Stimulated activated CD4-positive, alpha-beta T cell treated with anti-CD3 and anti-CD28 coated beads, Interleukin-15, amount 100 ng/mL, for 24 hours (primary cell): ENCODE data around the gene TMPRSS3.
"Not testable (repeated sequence)": the region's sequence is repeated elsewhere in the genome, so short reads cannot be mapped to it uniquely, and the experiment has no call there.

Source experiments
- DNase-seq: peaks from one replicate; pipeline ENCODE4 v3.0.0-alpha.2; 2020

Gene TMPRSS3

DNA sequence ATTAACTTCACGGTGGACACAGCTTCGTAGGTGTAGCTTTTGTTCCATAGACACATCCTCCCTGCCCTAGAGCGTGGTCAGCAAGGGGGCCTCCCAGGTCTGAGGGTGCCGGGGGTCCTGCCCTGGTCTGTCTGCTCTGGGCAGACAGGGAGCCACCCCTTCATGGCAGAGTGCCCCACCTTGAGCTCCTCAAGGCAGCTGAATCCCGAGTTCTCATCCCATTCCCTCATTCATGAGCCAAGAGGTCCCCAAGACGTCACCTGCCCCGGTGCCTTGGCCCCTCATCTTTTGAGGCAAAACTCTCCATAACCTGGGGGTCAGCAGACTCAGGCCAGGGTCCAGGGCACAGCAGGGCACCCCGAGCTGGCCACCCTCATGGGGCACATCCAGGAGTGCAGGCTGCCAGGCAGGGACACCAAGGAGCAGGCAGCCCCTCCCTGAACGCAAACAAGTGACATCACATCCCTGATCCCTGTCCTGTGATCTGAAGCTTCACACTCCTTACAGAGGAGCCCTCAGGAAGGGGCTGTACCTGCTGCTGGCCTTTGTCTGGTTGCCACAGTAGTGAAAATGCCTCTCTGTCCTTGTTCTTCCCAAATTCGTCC, 31.1 kb upstream of the TMPRSS3 start:
- no peak for DNase-seq

DNA sequence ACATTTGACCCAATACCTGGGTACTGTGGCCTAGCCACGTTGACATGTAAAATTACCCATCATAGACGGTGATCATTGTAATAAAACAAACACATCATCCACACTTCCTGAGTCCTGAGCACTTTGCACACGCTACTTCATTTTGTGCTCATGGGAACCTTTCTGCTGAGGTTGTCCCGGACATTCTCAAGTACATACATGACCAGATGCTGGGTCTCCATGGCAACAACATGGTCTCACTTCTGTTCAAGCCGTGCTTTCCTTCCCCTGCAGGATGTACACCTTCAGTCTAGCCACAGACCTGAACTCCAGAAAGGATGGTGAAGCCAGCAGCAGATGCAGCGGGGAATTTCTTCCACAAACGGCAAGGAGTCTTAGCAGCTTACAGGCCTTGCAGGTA, 30.6 kb upstream of the TMPRSS3 start:
- DNase-seq: no peak

DNA sequence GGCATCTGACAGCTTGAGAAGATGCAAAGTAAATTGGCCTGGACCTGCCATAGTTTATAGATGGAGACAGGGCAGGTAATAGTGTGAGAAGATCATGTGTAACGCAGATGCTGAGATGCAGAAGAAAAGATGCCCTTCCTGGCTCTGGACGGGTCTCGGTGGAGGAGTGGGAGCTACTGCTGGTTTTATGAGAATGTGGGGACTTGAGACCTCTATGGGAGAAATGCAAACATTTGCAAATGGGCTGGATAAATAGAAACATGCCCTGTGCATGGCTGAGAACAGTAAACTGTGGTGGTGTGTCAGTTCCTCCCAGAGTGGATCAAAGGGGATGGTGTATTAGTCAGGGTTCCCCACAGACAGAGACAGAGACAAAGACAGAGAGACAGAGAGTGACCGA, 29.7 kb upstream of the TMPRSS3 start:
- peak; percentile 48 for DNase-seq

DNA sequence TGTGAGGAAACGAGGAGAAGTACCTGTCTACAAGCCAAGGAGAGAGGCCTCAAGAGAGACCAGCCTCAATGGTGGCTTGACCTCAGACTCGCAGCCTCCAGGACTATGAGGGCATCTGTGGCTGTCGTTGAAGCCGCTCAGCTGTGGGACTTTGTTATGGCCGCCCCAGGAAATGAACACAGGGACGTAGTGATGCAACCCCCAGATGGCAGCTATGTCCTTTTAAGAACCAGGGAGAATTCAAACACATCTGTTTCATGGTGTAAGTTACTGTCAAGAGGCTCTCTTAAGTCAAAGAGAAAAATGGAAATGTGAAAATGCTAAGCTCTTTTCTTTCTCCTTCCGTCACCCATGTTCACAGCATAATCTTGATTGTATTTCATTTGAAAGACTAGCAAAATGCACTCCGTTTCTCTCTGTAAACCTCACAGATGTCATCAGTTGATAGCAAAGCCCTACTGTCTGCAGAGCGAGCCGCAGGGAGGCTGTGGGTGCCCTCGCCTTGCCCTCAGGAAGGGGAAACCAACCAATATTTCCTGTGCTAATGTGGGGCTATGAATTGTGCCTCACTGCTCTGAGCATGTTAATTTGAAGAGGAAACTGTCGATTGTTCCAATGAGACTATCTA, 29.2 kb upstream of the TMPRSS3 start:
- DNase-seq: peak; percentile 76

DNA sequence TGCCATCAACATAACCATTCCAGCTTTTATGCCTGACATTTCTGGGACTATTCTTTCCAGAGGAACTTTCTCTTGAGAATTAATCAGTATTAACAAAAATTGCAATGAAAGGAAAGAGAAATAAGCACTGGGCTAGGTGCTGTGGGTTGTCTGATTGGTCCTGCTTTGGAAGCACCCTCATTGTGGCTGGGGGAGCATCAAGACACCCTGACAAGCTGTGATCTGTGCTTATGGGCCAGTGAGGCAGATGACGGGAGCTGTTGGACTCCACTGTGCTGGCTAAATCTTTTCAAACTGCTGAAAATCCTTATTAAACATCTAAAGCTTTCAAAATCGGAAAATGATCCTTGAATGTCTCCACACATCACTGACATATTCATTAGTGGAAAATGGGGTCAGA, 27.8 kb upstream of the TMPRSS3 start:
- DNase-seq: no peak

DNA sequence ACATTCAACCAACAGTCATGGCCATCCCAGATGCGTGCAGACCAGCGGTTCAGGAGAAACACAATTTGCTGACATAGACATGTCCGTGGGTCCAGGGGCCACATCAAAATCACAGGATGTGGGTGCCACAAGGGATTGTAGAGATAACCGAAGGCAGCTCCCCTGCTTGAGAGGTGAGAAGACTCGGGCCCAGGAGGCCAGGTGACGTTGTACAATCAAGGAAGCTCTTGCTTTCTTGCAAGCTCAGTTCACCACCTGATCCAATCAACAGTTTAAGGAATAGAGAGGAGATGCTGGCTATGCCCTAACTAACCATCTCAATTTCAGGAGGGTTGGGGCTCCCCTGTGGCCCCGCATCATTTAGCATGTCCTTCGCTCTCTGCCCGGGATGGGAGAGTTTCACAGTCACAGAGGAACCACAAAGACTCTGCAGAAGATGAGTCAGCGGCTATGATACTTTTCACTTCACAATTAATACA, 27.4 kb upstream of the TMPRSS3 start:
- peak; percentile 73 for DNase-seq

DNA sequence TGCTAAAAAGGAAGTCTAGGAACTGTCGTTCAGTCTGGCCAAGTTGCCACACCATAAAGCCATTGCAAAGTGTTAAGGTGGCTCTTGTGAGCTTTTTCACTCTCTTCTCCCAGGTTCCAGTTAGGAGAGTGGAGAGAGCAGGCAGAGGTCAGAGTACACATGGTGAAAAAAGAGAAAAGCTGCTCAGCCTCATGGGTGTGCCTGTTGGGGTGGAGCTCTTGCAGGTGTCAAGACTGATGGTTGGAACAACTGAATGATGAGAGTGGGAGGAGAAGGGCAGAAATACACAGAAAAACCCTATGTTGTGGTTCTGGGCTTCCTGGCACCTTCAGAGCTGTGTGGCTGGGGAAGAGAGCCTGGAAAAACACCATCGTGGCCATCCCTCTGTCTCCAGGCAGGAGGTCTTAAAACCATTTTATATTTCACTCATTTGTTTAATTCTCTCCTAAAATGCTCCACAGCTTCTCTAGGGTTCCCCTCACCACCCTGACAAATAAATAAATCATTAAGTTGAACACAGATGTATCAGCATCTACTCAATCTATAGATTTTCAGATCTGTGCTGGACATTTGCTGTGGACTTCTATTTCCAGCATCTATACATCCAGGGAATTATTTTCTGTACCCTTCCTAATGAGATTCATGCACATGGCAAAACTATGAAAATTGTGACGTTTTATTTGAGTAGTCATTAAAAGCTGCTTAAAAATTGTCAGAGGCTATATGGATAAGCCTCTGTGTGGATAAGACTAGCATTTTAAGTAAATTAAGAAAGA, 25.4 kb upstream of the TMPRSS3 start:
- DNase-seq: peak; percentile 63

DNA sequence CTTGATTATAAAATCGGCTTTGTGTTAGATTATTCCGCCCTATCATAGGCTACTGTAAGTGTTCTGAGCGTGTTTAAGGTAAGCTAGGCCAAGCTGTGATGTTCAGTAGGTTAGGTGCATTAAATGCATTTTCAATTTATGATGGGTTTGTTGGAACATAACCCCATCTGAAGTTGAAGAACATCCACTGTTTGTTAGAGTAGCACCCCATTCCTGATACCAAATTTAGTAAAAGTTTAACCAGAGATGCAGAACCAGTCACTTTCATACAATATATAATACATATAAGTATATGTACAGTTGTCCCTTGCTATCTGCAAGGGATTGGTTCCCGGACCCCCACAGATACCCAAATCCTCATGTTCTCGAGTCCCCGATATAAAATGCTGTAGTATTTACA, 24.0 kb upstream of the TMPRSS3 start:
- no peak for DNase-seq

DNA sequence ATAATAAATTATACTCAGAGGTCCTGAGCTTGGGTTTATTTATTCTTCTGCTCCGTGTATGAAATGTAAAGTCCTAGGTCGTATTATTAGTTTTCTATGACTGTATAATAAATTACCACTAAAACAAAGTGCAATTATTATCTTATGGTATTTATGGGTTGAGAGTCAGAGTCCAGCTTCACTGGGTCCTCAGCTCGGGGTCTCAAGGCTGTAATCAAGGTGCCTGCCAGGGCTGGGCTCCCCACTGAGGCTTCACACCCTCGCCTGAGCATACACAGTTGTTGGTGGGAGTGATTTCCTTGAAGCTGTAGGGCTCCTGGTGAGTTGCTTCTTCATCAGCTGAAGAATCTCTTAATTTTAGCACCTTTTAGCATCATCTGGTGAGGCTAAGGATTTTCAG, 23.0 kb upstream of the TMPRSS3 start:
- DNase-seq: no peak

DNA sequence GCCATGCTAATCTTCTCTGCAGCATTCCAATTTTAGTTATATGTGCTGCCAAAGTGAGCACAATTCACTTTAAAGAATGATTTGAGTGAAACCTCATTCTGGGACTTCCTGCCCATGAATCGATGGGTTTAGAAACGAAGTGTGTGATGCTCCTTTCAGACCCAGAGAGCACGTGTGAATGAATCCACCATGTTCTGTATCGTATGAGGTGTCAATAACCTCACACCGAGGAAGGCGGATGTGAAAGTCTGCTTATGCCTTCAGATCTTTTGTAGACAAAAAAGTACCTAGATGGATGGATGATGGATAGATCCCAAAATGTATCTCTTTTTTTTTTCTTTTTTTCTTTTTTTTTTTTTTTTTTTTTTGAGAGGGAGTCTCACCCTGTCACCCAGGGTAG, 21.7 kb upstream of the TMPRSS3 start:
- peak; percentile 59 for DNase-seq

DNA sequence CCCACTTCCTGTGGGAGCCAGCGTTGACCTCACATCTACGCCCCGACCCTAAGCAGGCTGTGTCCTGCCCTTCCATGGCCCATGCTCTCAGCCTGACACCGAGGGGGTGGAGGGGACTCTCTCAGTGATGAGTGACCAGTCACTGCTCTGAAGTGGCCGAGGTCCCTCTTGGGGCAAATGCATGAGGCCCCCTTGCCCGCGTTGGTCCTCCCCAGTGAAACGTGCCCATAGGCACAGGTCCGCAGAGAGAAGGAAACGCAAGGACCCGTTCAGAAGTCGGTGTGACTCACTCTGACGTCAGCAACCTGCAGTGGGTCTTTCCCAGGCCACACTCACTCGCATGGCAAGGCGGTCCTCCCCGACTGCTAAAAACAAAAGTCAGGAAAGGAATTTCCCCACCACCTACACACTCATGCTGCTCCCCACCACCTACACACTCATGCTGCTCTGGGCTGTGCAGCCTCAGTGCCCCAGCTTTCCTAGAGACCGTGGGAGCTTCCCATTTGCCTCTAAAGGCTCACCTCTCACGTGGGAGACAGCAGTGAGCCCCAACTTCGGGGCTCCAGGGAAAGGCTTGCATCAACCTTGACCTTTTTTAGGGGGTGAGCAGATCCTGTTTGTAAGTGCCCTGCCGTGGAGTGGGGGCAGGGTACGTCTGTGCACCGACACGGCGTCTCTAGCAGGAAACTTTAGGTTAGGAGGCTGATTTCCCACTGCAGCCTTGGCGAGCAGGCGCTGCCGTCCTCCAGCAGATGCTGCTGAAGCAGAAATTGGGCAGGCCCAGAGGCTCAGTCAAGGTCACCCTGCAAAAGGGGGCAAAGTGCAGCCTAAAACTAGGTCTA, 19.3 kb upstream of the TMPRSS3 start:
- peak; percentile 98 for DNase-seq

DNA sequence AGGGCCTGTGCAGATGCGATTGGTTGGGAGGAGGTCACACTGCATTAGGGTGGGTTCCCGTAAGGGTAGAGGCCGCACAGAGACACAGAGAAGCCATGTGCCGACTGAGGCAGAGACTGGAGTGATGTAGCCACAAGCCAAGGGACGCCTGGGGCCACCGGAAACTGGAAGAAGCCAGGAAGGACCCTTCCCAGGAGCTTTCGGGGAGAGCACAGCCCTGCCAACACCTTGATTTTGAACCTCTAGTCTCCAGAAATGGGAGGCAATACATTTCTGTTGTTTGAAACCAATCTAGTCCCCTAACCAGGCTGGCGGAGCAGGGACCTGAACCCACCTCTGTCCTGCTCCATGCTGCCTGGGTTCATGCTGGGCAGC, 18.7 kb upstream of the TMPRSS3 start:
- no peak for DNase-seq

DNA sequence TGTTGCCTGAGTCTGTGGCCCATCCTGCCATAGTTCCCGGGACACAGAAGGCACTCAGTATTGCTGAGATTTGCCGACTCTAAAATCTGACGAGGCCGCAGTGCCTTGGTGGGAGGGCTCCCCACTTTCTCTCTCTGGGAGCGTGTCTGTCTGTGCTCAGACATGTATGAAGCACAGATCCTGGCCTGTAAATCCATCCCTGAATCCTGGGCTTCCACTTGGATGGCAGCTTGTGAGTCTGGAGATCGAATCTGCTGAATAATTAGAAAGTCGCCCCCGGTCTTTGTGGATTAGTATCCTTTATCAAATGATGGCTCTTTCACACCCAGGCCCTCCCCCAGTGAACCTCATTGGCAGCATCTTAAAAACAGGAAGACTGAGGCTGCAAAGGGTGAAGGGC, 18.2 kb upstream of the TMPRSS3 start:
- DNase-seq: no peak

DNA sequence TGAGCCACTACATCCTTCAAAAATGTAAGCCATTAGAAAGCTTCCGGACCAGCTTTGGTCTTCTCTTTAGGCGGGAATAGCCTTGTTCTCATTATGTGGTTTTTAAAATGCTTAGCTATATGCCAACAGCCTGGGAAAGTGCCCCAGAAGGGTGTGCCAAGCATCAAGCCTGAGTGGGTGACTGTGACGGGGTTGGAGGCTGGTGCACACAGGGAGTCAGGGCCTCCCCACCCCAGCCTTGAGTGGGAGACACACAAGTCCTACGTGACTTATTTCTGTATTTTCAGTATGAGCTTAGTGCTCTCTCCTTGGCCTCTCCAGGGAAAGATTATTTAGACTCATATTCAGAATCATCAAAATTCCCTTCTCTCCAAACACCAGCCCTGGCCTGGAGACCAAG, 17.6 kb upstream of the TMPRSS3 start:
- peak; percentile 69 for DNase-seq

DNA sequence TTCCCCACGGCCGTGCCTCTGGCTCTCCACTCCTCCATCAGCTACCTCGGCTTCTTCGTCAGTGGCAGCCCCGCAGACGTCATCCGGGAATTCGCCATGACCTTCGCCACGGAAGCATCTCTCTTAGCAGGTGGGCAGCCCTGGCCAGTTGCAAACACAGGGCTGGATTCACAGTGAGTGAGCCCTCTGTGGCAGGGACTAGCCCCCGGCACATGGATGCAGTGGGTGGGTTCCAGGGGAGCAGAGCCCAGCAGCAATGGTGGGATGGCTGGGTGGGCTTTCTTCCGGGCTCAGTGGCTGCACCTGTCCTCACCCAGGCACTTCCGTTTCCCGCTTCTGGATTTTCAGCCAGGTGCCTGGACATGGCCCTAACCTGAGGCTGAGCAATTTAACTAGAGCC, 17.2 kb upstream of the TMPRSS3 start:
- DNase-seq: no peak

DNA sequence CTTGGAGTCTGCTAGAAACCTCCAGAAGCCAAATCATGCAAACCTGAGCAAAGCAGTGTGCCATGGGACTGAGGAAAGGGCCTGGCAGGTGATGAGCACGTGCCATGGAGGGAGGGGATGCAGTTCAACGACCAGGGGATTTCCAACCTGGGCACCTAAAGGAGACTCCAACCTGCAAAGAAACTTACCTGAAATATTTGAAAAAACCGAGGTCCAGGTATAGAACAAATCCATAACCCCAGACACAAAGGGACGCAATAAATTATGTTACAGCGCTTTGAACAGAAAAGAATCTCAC, 16.7 kb upstream of the TMPRSS3 start:
- no peak for DNase-seq

DNA sequence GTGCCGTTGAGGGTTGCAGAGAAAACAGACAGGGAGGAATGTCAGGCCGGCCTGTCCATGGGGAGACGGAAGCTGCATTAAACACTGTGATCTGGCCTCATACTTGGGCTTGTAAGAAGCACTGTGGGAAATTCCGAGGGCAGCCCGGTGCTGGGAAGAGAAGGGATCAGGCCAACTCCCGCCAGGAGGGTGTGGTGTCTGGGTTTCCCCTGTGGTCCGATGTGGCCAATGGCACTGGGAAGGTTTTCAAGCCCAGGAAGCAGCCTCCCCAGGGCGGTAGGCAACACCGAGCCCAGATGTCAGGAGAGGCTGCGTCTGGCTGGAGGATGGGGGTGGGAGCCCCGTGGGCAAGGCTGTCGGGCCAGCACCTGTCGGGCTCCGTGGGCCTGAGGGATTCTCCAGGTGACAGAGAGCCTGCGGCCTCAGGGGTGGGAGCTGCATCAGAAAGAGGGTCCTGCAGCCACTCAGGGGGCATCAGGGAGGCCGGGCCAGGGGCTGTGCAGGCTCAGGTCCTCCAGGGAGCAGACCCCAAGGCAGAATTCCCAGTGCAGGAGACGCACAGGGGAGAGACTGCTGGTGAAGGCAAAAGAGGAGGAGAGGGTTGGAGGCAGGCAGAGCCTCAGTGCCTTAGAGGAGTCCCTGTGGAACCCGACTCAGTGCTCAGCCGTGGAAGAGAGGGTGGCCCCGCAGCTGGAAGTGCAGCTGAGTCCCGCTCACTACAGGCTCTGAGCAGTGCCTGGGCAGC, 16.2 kb upstream of the TMPRSS3 start:
- no peak for DNase-seq

DNA sequence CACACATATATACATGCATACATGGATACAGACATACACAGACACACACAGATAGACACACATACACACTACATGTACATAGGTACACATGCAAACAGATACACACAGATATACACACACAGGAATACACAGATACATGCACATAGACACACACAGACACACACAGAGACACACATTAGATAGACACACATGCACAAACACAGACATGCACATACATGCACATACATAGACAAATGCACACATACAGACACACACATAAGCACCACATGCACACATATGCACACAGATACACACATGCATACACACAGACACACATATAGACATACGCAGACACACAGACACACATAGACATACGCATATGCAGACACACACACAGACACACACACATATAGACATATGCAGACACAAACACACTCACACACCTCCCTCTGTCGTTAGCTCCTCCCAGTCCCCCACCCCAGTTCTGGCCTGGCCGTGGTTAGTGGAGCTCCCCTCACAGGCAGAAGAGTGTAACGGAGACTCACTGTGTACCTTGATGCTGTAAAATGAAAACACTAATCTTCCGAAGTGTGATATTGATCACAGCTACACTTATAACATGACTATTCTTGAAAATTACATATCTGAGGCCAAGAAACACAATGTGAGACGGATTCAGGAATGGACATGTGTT, 15.5 kb upstream of the TMPRSS3 start:
- DNase-seq: peak; percentile 54

DNA sequence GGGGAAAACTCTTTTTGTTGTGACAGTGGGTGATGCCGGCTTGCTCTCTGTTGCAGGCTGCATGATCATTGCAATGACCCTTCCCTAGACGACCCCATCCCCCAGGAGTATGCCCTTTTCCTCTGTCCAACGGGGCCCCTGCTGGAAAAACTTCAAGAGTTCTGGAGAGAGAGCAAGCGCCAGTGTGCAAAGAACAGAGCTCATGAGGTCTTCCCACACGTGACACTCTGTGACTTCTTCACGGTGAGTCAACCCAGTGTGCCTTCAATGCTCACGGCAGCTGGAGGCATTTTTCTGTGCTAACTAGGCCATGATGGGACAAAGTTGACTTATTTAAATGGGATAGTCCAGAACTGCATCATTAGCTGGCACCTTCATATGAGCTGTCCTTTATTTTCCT, 13.5 kb upstream of the TMPRSS3 start:
- no peak for DNase-seq

DNA sequence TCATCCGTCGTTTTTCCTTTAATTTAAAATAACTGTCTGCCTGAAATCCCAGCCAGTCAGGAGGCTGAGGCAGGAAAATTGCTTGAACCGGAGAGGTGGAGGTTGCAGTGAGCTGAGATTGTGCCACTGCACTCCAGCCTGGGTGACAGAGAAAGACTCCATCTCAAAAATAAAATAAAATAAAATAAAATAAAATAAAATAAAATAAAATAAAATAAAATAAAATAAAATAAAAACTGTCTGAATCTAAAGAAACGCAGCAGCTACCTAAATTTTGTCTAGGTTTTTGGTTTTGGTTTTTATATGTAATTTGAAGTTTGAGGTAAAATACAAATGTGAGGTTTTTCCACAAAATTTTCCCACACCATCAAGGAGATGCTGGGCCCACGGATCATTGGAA, 12.9 kb upstream of the TMPRSS3 start:
- DNase-seq: not testable (repeated sequence)

DNA sequence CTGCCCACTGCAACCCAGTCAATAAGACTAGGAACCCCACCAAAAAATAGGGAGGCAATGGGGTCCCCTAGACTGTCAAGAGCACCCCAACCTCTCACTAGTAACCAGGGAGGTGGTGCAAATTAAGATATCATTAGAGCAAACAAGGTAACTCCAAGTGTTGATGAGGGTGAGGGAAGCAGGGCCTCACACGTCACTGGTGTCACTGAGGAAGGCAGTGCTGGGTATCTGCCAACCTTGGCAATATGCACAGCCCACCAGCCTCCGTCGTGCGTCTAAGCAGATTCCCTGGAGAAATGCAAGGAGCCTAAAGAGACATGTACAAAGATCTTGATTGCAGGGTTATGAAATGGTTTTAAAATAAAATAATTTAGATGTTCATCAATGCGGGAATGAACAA, 11.6 kb upstream of the TMPRSS3 start:
- DNase-seq: no peak

DNA sequence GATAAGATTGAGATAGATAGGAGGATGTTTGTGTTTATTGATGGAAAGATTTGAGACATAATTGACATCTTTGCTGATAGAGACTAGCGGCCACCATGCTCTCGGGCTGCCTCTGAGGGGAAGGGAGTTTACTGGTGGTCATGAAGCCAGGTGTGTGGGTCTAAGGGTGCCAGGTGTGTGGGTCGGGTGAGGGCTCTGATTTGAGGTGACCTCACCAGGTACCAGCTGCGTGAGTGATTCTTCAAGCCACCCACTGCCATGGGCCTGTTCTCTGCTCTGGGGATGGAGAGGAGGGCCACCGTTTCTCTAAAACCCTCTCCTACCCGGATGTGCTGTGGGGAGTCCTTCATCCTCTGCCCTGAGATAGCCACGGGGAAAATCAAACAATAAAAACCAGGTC, 11.0 kb upstream of the TMPRSS3 start:
- no peak for DNase-seq
